BJ (cell line): ENCODE results near the gene KLRF1. TPM values are rescaled to one million over a fixed set of nuclear protein-coding genes. Genes with fewer than 3 reads are reported as not detected.

Experiments used
- CTCF ChIA-PET: fragments of 350-600 bp; formaldehyde crosslinking; extraction: SDS; loops from one replicate; lab custom pipeline; 2021; ENCODE audit warnings: antibody characterized with exemption, inconsistent platforms; lab: Yijun Ruan, JAX
- POLR2A ChIA-PET: fragments of 300-600 bp; sonication (Branson Sonifier 250); formaldehyde crosslinking; extraction: SDS; loops from one replicate; lab custom pipeline; 2021; ENCODE audit warnings: antibody characterized with exemption; lab: Charles Lee
- DNase-seq: peaks from one replicate; pipeline ENCODE4 v3.0.0-alpha.2; 2011; ENCODE audit warnings: low read depth
- H3K27me3 ChIP-seq: 2 replicates; pipeline ENCODE4 v1.6.0; 2011; ENCODE audit warnings: low read length; ENCODE audit not compliant: control insufficient read depth, insufficient read depth
- H3K36me3 ChIP-seq: 2 replicates; pipeline ENCODE4 v1.5.1; 2011; ENCODE audit warnings: low read length; ENCODE audit not compliant: control insufficient read depth, insufficient read depth
- H3K4me3 ChIP-seq: 2 replicates; pipeline ENCODE4 v1.5.1; 2011; ENCODE audit warnings: low read depth, mild to moderate bottlenecking, control low read depth, low read length
- polyA plus RNA-seq: library from polyadenylated mRNA; depleted of rRNA; stranded (reverse); fragments of >200 nt; gene quantifications from 2 replicates; pipeline ENCODE4 v1.2.3, GENCODE V29; 2011
- TF ChIP-seq, protein P1 (sequence below): IDR thresholded peaks from 2 replicates; pipeline ENCODE4 v1.5.1; 2011; ENCODE audit warnings: low read depth, mild to moderate bottlenecking, control low read depth, inconsistent platforms, low read length, moderate library complexity; ENCODE audit not compliant: insufficient read depth

Gene KLRF1
- polyA plus RNA-seq, 1 experiment: not detected

DNA sequence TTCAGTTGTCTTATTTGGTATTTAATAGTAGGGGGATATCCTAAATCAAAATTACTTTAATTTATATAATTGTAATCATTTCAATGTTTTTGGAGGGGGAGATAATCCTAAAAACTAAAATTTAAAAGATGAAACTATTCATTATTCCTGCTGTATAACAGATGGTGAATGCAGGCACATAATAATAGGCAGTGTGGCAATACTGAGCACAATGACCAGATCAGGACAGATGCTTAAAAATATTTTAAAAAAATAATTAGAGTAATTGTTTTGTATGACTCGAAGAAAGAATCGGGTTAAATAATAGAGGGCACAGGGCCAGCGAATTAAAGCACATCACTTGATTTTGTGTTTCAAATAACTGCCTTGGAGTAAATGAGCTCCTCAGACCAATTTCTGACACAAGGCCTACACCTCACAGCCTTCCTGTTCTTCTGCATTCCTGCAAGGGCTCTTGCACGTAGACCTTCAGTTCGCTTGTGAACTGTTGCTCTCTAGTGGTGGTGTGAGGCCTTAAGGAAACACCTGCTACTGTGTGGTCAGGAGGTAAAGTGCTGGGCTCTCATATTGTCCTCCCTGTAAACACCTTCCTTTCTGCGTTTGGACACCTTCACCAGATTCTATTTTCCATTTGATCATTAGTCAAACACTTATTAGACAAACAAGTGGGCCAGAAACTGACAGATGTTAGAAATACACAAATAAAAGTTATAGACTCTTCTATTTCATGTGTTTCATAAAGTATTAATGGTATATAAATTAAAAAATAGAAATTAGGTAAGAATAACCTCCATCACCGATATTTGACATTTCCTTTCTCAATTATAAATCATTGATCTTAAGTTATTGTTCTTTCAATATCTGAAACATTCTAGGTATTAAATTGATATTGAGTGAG, 29.3 kb upstream of the KLRF1 start:
- CTCF ChIA-PET: interaction anchor here (0.9 to 5.1 kb wide), 3 partner anchors 47 to 55 kb away, joined by 3 to 27 read pairs (median 6); no protein-coding TSS in a partner anchor
- POLR2A ChIA-PET: interaction anchor here (0.6 kb wide), 1 partner anchor 481 kb away, joined by 5 read pairs; no protein-coding TSS in a partner anchor
- TF ChIP-seq, protein P1, sequence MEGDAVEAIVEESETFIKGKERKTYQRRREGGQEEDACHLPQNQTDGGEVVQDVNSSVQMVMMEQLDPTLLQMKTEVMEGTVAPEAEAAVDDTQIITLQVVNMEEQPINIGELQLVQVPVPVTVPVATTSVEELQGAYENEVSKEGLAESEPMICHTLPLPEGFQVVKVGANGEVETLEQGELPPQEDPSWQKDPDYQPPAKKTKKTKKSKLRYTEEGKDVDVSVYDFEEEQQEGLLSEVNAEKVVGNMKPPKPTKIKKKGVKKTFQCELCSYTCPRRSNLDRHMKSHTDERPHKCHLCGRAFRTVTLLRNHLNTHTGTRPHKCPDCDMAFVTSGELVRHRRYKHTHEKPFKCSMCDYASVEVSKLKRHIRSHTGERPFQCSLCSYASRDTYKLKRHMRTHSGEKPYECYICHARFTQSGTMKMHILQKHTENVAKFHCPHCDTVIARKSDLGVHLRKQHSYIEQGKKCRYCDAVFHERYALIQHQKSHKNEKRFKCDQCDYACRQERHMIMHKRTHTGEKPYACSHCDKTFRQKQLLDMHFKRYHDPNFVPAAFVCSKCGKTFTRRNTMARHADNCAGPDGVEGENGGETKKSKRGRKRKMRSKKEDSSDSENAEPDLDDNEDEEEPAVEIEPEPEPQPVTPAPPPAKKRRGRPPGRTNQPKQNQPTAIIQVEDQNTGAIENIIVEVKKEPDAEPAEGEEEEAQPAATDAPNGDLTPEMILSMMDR: peak; percentile 45
- no peak for DNase-seq
- Histone ChIP-seq H3K4me3 (no peak overlapping the region), H3K27me3 (no peaks in the 10 kb centered on the region), H3K36me3 (no peaks in the 10 kb centered on the region)

- H3K4me3 ChIP-seq: no peak overlapping the region
- CTCF ChIA-PET: interaction anchor here (1.0 to 5.1 kb wide), 3 partner anchors 16 to 57 kb away, joined by 3 to 27 read pairs (median 6); no protein-coding TSS in a partner anchor
- no peaks in the 10 kb centered on the region for H3K36me3 ChIP-seq
- TF ChIP-seq, protein P1: no peak
- no peak for DNase-seq
- H3K27me3 ChIP-seq: no peaks in the 10 kb centered on the region
- POLR2A ChIA-PET: no interaction called here
Observed at GRCh38 chr12:9799961-9800360, 27.3 kb upstream of the KLRF1 start.

GRCh38 chr12:9805883-9806282, 21.4 kb upstream of the KLRF1 start:
- Histone ChIP-seq H3K36me3 (no peaks in the 10 kb centered on the region), H3K27me3 (no peaks in the 10 kb centered on the region), H3K4me3 (no peak overlapping the region)
- ChIA-PET POLR2A (no interaction called here), CTCF (interaction anchor here (2.3 kb wide), 1 partner anchor 63 kb away, joined by 8 read pairs; no protein-coding TSS in a partner anchor)
- DNase-seq: no peak
- TF ChIP-seq, protein P1: no peak

DNA sequence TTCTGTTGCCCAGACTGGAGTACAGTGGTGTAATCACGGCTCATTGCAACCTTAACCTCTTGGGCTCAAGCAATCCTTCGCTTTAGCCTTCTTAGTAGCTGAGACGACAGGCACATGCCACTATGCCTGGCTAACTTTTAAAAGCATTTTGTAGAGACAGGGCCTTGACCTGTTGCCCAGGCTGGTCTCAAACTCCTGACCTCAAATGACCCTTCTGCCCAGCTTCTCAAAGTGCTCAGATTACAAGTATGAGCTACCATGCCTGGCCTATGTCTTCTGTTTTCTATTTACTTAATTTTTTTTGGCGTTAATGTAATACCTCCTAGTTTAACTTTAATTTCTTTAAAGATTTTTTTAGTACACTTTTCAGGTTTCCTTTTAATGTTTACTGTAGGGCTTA, 20.6 kb upstream of the KLRF1 start:
- Histone ChIP-seq H3K27me3 (no peaks in the 10 kb centered on the region), H3K36me3 (no peaks in the 10 kb centered on the region), H3K4me3 (no peak overlapping the region)
- TF ChIP-seq, protein P1: no peak
- ChIA-PET POLR2A (no interaction called here), CTCF (interaction anchor here (0.5 to 2.3 kb wide), 2 partner anchors 56 to 64 kb away, joined by 3 to 8 read pairs; no protein-coding TSS in a partner anchor)
- no peak for DNase-seq

- H3K36me3 ChIP-seq: no peaks in the 10 kb centered on the region
- TF ChIP-seq, protein P1: no peak
- no peaks in the 10 kb centered on the region for H3K27me3 ChIP-seq
- POLR2A ChIA-PET: no interaction called here
- no peak overlapping the region for H3K4me3 ChIP-seq
- no peak for DNase-seq
- CTCF ChIA-PET: interaction anchor here (2.2 kb wide), 1 partner anchor 58 kb away, joined by 8 read pairs; no protein-coding TSS in a partner anchor
Observed at GRCh38 chr12:9808504-9808903, 18.8 kb upstream of the KLRF1 start.
